ENCODE results near the gene ABCC1.

The ABCC1 gene

GRCh38 chr16:16041196-16041892, 91.9 kb downstream of the ABCC1 start:
- no peak for TF ChIP-seq CTCF (IDR thresholded peaks at IDR 0.05; ENCODE audit: extremely low read depth, missing control alignments)
- no peak for DNase-seq (ENCODE audit: low spot score)

- no peak for TF ChIP-seq CTCF (IDR thresholded peaks at IDR 0.05; ENCODE audit: extremely low read depth, missing control alignments)
- DNase-seq (ENCODE audit: low spot score): no peak
These were observed 92.7 kb downstream of the ABCC1 start for GRCh38 chr16:16042076-16042475.

GRCh38 chr16:16045296-16045695, 95.9 kb downstream of the ABCC1 start:
- no peak for DNase-seq (ENCODE audit: low spot score)
- no peak for TF ChIP-seq CTCF (IDR thresholded peaks at IDR 0.05; ENCODE audit: extremely low read depth, missing control alignments)

GRCh38 chr16:16045879-16046278, 96.5 kb downstream of the ABCC1 start:
- DNase-seq (ENCODE audit: low spot score): no peak
- TF ChIP-seq CTCF (IDR thresholded peaks at IDR 0.05; ENCODE audit: extremely low read depth, missing control alignments): no peak

GRCh38 chr16:16047761-16048160, 98.3 kb downstream of the ABCC1 start:
- DNase-seq (ENCODE audit: low spot score): no peak
- no peak for TF ChIP-seq CTCF (IDR thresholded peaks at IDR 0.05; ENCODE audit: extremely low read depth, missing control alignments)

- TF ChIP-seq CTCF (IDR thresholded peaks at IDR 0.05; ENCODE audit: extremely low read depth, missing control alignments): no peak
- DNase-seq (ENCODE audit: low spot score): no peak
These were observed 99.6 kb downstream of the ABCC1 start for GRCh38 chr16:16048904-16049582.

GRCh38 chr16:16050106-16050505, 100.7 kb downstream of the ABCC1 start:
- DNase-seq (ENCODE audit: low spot score): no peak
- no peak for TF ChIP-seq CTCF (IDR thresholded peaks at IDR 0.05; ENCODE audit: extremely low read depth, missing control alignments)
